Nephron (organoid): Measurements from ENCODE around the gene TNNC1.

Experiments
- H3K27ac Mint-ChIP-seq, 3 experiments: 2 replicates each; pipeline ENCODE4 v1.8.0; 2020; ENCODE audit warnings: mixed read lengths in 3 of 3, mild to moderate bottlenecking in 2 of 3, moderate library complexity in 1 of 3
- H3K27me3 Mint-ChIP-seq: 2 replicates; pipeline ENCODE4 v1.8.0; 2021; ENCODE audit warnings: low read depth, mild to moderate bottlenecking, moderate library complexity, mixed read lengths
- H3K36me3 Mint-ChIP-seq: 2 replicates; pipeline ENCODE4 v1.8.0; 2020; ENCODE audit warnings: low read depth, mixed read lengths
- H3K4me1 Mint-ChIP-seq: 2 replicates; pipeline ENCODE4 v1.8.0; 2020; ENCODE audit warnings: mixed read lengths
- H3K4me3 Mint-ChIP-seq, 3 experiments: 2 replicates each; pipeline ENCODE4 v1.8.0; 2020; ENCODE audit warnings: mild to moderate bottlenecking in 3 of 3, mixed read lengths in 3 of 3, moderate library complexity in 2 of 3
- H3K9me3 Mint-ChIP-seq: 2 replicates; pipeline ENCODE4 v1.8.0; 2020; ENCODE audit warnings: mixed read lengths
- TF ChIP-seq, protein P1 (sequence below), 3 experiments: fragments of 200-600 bp; sonication (generic); IDR thresholded peaks; one replicate each; pipeline ENCODE4 v1.5.0; 2021; ENCODE audit warnings: antibody characterized with exemption in 3 of 3; ENCODE audit not compliant: unreplicated experiment in 3 of 3

Gene TNNC1

DNA sequence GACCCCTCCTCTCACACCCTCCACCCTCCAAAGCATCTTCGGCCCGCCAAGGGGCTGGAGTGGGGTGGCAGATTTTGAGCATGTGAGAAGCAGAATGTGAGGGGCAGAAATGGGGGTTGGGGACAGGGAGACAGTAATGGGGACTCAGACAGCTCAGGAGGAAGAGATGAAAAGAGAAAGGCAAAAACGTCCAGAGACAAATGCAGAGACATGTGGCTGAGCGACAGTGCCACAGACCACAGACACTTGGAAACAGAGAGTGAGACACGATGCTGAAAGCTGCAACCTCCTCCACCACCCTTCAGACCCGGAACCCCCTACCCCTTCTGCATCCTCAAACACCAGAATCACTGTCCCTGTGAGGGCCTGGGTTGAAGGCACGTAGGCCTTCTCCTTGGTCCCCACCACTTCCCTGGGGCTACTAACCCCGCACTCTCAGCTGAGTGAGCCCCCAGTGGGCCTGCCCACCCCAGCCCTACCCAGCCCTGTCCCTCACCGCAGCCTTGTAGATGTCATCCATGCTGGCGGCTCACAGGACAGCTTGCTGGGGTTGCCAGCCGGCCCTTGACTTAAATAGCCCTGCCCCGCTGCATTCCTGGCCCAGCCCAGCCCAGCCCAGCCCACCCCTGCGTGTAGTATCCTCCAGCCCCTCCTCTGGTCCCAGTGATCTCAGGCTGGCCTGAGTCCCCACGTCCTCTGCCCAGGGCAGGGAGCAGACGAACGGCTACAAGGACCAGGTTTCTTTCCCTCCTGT is at the start of gene TNNC1:
TSS of gene TNNC1 (minus strand) at position 546 of the 754 bp plus-strand sequence. CDS start at position 520, 26 bp downstream.
- Mint-ChIP-seq H3K27me3 (peaks cover 3% of the 10 kb centered on the region), H3K4me1 (peaks cover 53% of the 10 kb centered on the region), H3K27ac (peak within 1 kb of the TSS; percentile 87 to 96 (median 88)), H3K4me3 (peak within 1 kb of the TSS; percentile 94 to 99 (median 98)), H3K9me3 (no peaks in the 10 kb centered on the region), H3K36me3 (peaks cover 17% of the 10 kb centered on the region)
- TF ChIP-seq, protein P1, sequence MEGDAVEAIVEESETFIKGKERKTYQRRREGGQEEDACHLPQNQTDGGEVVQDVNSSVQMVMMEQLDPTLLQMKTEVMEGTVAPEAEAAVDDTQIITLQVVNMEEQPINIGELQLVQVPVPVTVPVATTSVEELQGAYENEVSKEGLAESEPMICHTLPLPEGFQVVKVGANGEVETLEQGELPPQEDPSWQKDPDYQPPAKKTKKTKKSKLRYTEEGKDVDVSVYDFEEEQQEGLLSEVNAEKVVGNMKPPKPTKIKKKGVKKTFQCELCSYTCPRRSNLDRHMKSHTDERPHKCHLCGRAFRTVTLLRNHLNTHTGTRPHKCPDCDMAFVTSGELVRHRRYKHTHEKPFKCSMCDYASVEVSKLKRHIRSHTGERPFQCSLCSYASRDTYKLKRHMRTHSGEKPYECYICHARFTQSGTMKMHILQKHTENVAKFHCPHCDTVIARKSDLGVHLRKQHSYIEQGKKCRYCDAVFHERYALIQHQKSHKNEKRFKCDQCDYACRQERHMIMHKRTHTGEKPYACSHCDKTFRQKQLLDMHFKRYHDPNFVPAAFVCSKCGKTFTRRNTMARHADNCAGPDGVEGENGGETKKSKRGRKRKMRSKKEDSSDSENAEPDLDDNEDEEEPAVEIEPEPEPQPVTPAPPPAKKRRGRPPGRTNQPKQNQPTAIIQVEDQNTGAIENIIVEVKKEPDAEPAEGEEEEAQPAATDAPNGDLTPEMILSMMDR (IDR thresholded peaks at IDR 0.05; ENCODE audit: unreplicated experiment in 3 of 3) = no peak

DNA sequence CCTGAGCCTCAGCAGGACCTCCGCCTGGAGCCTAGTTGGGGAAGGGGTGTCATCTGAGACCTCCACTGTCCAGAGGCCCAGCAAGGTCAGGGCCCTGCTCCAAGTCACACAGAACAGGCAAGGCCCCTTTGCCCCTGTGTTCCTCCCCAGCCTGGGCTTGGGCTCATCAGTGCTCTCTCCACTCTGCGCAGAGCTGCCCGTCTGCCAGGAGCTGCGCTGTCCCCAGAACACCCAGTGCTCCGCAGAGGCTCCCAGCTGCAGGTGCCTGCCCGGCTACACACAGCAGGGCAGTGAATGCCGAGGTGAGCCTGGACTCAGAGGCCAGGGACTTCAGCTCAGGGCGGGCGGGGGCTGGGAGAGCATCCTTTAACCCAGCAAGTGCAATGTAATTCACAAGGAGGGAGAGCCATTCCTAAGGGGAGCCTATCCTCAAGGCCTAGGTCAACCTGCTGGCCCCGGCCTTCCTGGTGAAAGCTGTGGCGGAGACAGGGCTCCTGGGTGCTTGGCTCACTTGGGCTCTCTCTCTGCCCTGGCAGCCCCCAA is 49.0 kb upstream of the TNNC1 start:
- Mint-ChIP-seq H3K27me3 (peaks cover 4% of the 10 kb centered on the region), H3K36me3 (no peaks in the 10 kb centered on the region), H3K27ac (no peak overlapping the region), H3K4me3 (no peak overlapping the region), H3K4me1 (no peaks in the 10 kb centered on the region), H3K9me3 (no peaks in the 10 kb centered on the region)
- TF ChIP-seq, protein P1 (IDR thresholded peaks at IDR 0.05; ENCODE audit: unreplicated experiment in 3 of 3) = no peak

DNA sequence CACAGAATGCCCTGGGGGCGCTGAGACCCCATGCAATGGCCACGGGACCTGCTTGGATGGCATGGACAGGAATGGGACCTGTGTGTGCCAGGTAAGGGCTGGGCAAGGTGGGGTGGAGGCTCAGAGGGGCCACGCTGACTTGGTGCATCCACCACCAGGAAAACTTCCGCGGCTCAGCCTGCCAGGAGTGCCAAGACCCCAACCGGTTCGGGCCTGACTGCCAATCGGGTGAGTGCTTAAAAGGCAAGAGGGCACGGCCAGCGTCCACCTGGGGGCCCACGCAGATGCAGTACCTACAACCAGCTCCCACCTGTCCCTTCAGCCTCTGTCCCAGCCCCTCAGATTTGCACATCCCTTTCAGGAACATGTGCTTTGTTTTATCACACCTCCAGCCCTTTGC is 48.2 kb upstream of the TNNC1 start:
- Mint-ChIP-seq H3K27me3 (no peaks in the 10 kb centered on the region), H3K4me3 (no peak overlapping the region), H3K36me3 (no peaks in the 10 kb centered on the region), H3K4me1 (no peaks in the 10 kb centered on the region), H3K27ac (no peak overlapping the region), H3K9me3 (no peaks in the 10 kb centered on the region)
- TF ChIP-seq, protein P1 (IDR thresholded peaks at IDR 0.05; ENCODE audit: unreplicated experiment in 3 of 3) = no peak

DNA sequence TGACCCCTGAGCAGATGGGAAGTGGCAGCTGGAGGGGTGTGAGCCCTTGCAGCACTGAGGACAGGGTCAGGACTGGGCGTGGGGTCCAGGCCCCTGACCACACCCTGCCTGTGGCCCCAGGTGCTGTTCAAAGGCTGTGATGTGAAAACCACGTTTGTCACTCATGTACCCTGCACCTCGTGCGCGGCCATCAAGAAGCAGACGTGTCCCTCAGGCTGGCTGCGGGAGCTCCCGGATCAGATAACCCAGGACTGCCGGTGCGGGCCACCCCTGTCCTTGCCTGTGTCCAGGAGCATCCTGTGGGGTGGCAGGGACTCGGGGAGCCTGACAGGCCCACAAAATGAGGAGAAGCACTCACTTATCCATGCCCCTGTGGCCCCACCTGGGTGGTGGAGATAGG is 47.2 kb upstream of the TNNC1 start:
- TF ChIP-seq, protein P1 (IDR thresholded peaks at IDR 0.05; ENCODE audit: unreplicated experiment in 3 of 3) = no peak
- H3K9me3 Mint-ChIP-seq = no peaks in the 10 kb centered on the region

DNA sequence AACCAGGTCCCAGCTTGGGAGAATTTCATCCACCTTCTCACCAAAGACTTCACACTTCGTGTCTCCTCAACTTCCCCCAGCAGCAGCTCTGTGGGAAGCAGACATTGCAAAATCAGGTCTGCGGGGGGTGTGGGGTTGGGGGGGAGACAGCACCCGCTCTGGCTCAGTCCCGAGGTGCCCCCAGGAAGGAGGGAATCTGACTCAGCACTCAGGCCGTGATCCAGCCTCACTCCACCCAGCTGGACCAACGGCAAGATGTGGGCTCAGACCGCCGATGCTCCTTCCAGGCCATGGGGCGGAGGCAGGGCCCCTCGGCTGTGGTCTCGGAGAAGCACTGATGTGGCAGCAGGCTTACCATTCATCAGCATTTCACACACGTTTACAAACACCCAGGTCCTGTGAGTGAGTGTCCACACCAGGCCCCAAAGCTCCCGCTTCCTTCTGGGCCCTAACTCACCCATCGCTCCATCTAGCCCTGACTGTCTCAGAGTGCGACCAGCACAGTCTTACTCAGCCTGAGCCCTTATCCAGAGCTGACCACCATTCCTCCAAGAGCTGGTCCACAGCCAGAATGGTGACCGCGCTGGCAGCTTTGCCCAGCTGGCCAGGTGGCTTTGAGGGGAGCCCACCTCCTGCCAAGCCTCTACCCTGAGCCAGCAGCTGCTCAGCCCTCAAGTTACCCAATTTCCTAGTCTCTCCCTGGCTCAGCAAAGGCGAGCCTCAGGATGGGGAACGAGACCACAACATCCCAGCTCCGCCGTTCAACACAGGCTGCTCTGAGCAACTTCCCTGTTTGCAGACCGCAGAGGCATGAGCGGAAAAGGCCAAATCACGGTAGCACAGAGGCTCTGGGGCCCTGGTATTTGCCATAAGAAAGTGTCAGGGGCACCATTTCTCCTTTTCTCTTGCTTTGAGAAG is 44.6 kb upstream of the TNNC1 start:
- Mint-ChIP-seq H3K4me1 (no peaks in the 10 kb centered on the region), H3K9me3 (no peaks in the 10 kb centered on the region), H3K36me3 (no peaks in the 10 kb centered on the region), H3K27ac (no peak overlapping the region), H3K27me3 (no peaks in the 10 kb centered on the region), H3K4me3 (no peak overlapping the region)
- TF ChIP-seq, protein P1 (IDR thresholded peaks at IDR 0.05; ENCODE audit: unreplicated experiment in 3 of 3) = no peak

More for the DNA sequence above, 47.2 kb upstream of the TNNC1 start:
- no peaks in the 10 kb centered on the region for H3K4me1 Mint-ChIP-seq
- H3K27ac Mint-ChIP-seq = no peak overlapping the region
- H3K4me3 Mint-ChIP-seq = no peak overlapping the region
- H3K27me3 Mint-ChIP-seq = no peaks in the 10 kb centered on the region
- no peaks in the 10 kb centered on the region for H3K36me3 Mint-ChIP-seq
